SK-N-SH (cell line): Measurements from ENCODE around the gene IFNGR1. TPM values are rescaled to one million over a fixed set of nuclear protein-coding genes. Genes with fewer than 3 reads are reported as not detected.

Experiments used
- CTCF ChIA-PET: fragments of 300-600, 350-600 bp; formaldehyde crosslinking; extraction: SDS; loops from one replicate; lab custom pipeline; 2021; lab: Yijun Ruan, JAX
- POLR2A ChIA-PET: fragments of 350-600 bp; sonication (Branson Sonifier 250); formaldehyde crosslinking; extraction: SDS; loops from one replicate; lab custom pipeline; 2020; ENCODE audit warnings: antibody characterized with exemption, inconsistent platforms; lab: Yijun Ruan, JAX
- DNase-seq: peaks from one replicate; pipeline ENCODE4 v3.0.0; 2012
- H2AFZ ChIP-seq: fragments of 200-600 bp; sonication (generic); 2 replicates; pipeline ENCODE4 v1.8.1; 2016; ENCODE audit warnings: antibody characterized with exemption, mild to moderate bottlenecking, low read depth
- H3F3A ChIP-seq: fragments of 200-600 bp; sonication (generic); replicated peaks from 2 replicates; pipeline ENCODE3; 2016; ENCODE audit warnings: antibody characterized with exemption, mild to moderate bottlenecking; ENCODE audit not compliant: insufficient read depth
- H3K27ac ChIP-seq, 2 experiments: fragments of 200-500 bp in 1 of 2; fragments of 200-600 bp in 1 of 2; sonication (Bioruptor generic) in 1 of 2; sonication (generic), shearing (Covaris generic) in 1 of 2; 2 replicates each; pipeline versions ENCODE4 v1.5.1 to v1.6.1; 2014 to 2016; ENCODE audit warnings: low read depth in 2 of 2, inconsistent platforms in 1 of 2, low read length in 1 of 2, mild to moderate bottlenecking in 1 of 2, mixed read lengths in 1 of 2
- H3K27me3 ChIP-seq: fragments of 200-600 bp; sonication (generic), shearing (Covaris generic); 2 replicates; pipeline ENCODE4 v1.6.1; 2016; ENCODE audit warnings: mixed run types; ENCODE audit not compliant: insufficient read depth
- H3K36me3 ChIP-seq, 2 experiments: fragments of 200-500 bp in 1 of 2; fragments of 200-600 bp in 1 of 2; sonication (Bioruptor generic) in 1 of 2; sonication (generic) in 1 of 2; replicated peaks in 1 of 2; 2 replicates each; pipeline versions ENCODE3 to v1.5.1; 2014 to 2016; ENCODE audit warnings: low read length in 1 of 2, mild to moderate bottlenecking in 1 of 2; ENCODE audit not compliant: insufficient read depth in 2 of 2, control insufficient read depth in 1 of 2
- H3K4me1 ChIP-seq, 2 experiments: fragments of 200-500 bp in 1 of 2; fragments of 200-600 bp in 1 of 2; sonication (Bioruptor generic) in 1 of 2; sonication (generic), shearing (Covaris generic) in 1 of 2; 2 replicates each; pipeline versions ENCODE4 v1.5.1 to v1.6.1; 2014 to 2016; ENCODE audit warnings: low read depth in 1 of 2, low read length in 1 of 2, mixed run types in 1 of 2; ENCODE audit not compliant: insufficient read depth in 2 of 2, control insufficient read depth in 1 of 2
- H3K4me2 ChIP-seq: fragments of 200-600 bp; sonication (generic), shearing (Covaris generic); 2 replicates; pipeline ENCODE4 v1.6.1; 2017; ENCODE audit warnings: mixed run types
- H3K4me3 ChIP-seq, 2 experiments: fragments of 200-500 bp in 1 of 2; fragments of 200-600 bp in 1 of 2; sonication (Bioruptor generic) in 1 of 2; sonication (generic), shearing (Covaris generic) in 1 of 2; 2 replicates each; pipeline versions ENCODE4 v1.5.1 to v1.8.1; 2014 to 2016; ENCODE audit warnings: low read depth in 2 of 2, inconsistent platforms in 1 of 2, low read length in 1 of 2, mild to moderate bottlenecking in 1 of 2, mixed read lengths in 1 of 2, moderate library complexity in 1 of 2
- H3K79me2 ChIP-seq: fragments of 200-600 bp; sonication (generic); 2 replicates; pipeline ENCODE4 v1.8.1; 2017; ENCODE audit warnings: mild to moderate bottlenecking; ENCODE audit not compliant: insufficient read depth
- H3K9ac ChIP-seq: fragments of 200-600 bp; sonication (generic); 2 replicates; pipeline ENCODE4 v1.6.1; 2017; ENCODE audit warnings: mixed run types
- H3K9me2 ChIP-seq: fragments of 200-600 bp; sonication (generic); 2 replicates; pipeline ENCODE4 v1.6.1; 2017; ENCODE audit warnings: mixed run types
- H3K9me3 ChIP-seq: fragments of 200-600 bp; sonication (generic); 2 replicates; pipeline ENCODE4 v1.6.1; 2017; ENCODE audit warnings: mixed run types, mild to moderate bottlenecking, moderate library complexity
- H4K20me1 ChIP-seq: fragments of 200-600 bp; sonication (generic); 2 replicates; pipeline ENCODE4 v1.6.1; 2017; ENCODE audit warnings: mild to moderate bottlenecking, mixed run types; ENCODE audit not compliant: insufficient read depth
- CHD2 ChIP-seq: fragments of 150-350 bp; IDR thresholded peaks from 2 replicates; pipeline ENCODE4 v1.6.1; 2018; ENCODE audit warnings: low read length; ENCODE audit not compliant: partially characterized antibody
- CTCF ChIP-seq: fragments of 200-600 bp; sonication (generic); IDR thresholded peaks from 2 replicates; pipeline ENCODE4 v1.6.1; 2017; ENCODE audit warnings: antibody characterized with exemption, mild to moderate bottlenecking, moderate library complexity
- FOSL2 ChIP-seq: IDR thresholded peaks from 2 replicates; pipeline ENCODE4 v1.4.0; 2012; ENCODE audit warnings: low read depth, mild to moderate bottlenecking, moderate library complexity, borderline replicate concordance
- FOXM1 ChIP-seq: IDR thresholded peaks from 2 replicates; pipeline ENCODE4 v1.4.0; 2012; ENCODE audit warnings: low read depth, mild to moderate bottlenecking
- GATA2 ChIP-seq: sonication (generic); formaldehyde crosslinking; IDR thresholded peaks from 2 replicates; pipeline ENCODE4 v1.5.0; 2020; ENCODE audit warnings: mild to moderate bottlenecking, missing genetic modification reagents
- MAX ChIP-seq: IDR thresholded peaks from 2 replicates; pipeline ENCODE4 v1.4.0; 2012; ENCODE audit warnings: low read depth
- MXI1 ChIP-seq: IDR thresholded peaks from 2 replicates; pipeline ENCODE4 v1.6.1; 2012; ENCODE audit warnings: mild to moderate bottlenecking, low read depth, low read length, improper control_type of control experiment
- NRF1 ChIP-seq: IDR thresholded peaks from 2 replicates; pipeline ENCODE4 v1.6.1; 2012; ENCODE audit warnings: low read depth, mild to moderate bottlenecking, low read length
- POLR2AphosphoS5 ChIP-seq: IDR thresholded peaks from 2 replicates; pipeline ENCODE4 v1.6.1; 2012; ENCODE audit warnings: low read depth, low read length
- RXRA ChIP-seq: IDR thresholded peaks from 2 replicates; pipeline ENCODE4 v1.4.0; 2012; ENCODE audit warnings: low read depth, mild to moderate bottlenecking, borderline replicate concordance
- TCF12 ChIP-seq: IDR thresholded peaks from 2 replicates; pipeline ENCODE4 v1.4.0; 2012
- TEAD4 ChIP-seq: IDR thresholded peaks from 2 replicates; pipeline ENCODE4 v1.4.0; 2012; ENCODE audit warnings: mild to moderate bottlenecking, borderline replicate concordance; ENCODE audit not compliant: insufficient read depth
- USF2 ChIP-seq: fragments of 150-350 bp; IDR thresholded peaks from 2 replicates; pipeline ENCODE4 v1.6.1; 2017; ENCODE audit warnings: antibody characterized with exemption, low read length, low read depth, borderline replicate concordance
- ZBTB33 ChIP-seq: IDR thresholded peaks from 2 replicates; pipeline ENCODE4 v1.4.0; 2012; ENCODE audit warnings: low read depth, borderline replicate concordance
- WGBS: methylation state at CpG from one replicate; pipeline ENCODE4 v1.1.6; 2017; ENCODE audit warnings: low lambda C conversion rate; 5-methylcytosine and 5-hydroxymethylcytosine counted together
- polyA plus RNA-seq, 3 experiments: library from polyadenylated mRNA; depleted of rRNA; stranded (reverse); fragments of >200 nt; gene quantifications; 2 replicates each; pipeline ENCODE4 v1.2.3, GENCODE V29; 2012

The IFNGR1 gene
- polyA plus RNA-seq, 1 of the 3 experiments (the other 2 are of a cell fraction): 11.5 TPM

- Histone ChIP-seq H3K9me2 (no peaks in the 10 kb centered on the region), H3K9me3 (no peaks in the 10 kb centered on the region), H3F3A (no peaks in the 10 kb centered on the region), H3K79me2 (no peaks in the 10 kb centered on the region), H3K9ac (no peak overlapping the region), H3K27ac (no peak overlapping the region), H2AFZ (no peak overlapping the region), H3K27me3 (no peaks in the 10 kb centered on the region), H3K4me1 (no peaks in the 10 kb centered on the region; a peak in 1 of 4 replicates), H4K20me1 (no peaks in the 10 kb centered on the region), H3K4me2 (no peak overlapping the region), H3K36me3 (no peaks in the 10 kb centered on the region), H3K4me3 (no peak overlapping the region)
- TF ChIP-seq GATA2 (no peak), RXRA (no peak), CHD2 (no peak), TCF12 (no peak), CTCF (no peak), MAX (no peak), FOSL2 (no peak), POLR2AphosphoS5 (no peak), NRF1 (no peak), MXI1 (no peak), FOXM1 (no peak), USF2 (no peak), TEAD4 (no peak), ZBTB33 (no peak)
- DNase-seq: no peak
- WGBS: 5% methylated on average over 1 of the region's 1 CpG
- CTCF ChIA-PET: interaction anchor here (0.7 to 1.9 kb wide), 2 partner anchors 17 to 138 kb away, joined by 3 to 5 read pairs; no protein-coding TSS in a partner anchor
- POLR2A ChIA-PET: no interaction called here
These were observed 43.3 kb downstream of the IFNGR1 start for GRCh38 chr6:137175868-137176245.
